ENCODE results near the gene FAHD1. TPM values are rescaled to one million over a fixed set of nuclear protein-coding genes. Genes with fewer than 3 reads are reported as not detected.

FAHD1 gene
- total and polyA plus RNA-seq, 9 of the 15 experiments (the other 6 are each of a cell fraction or from before 2014, with no cell fraction given): 2.2 to 20.9 (median 10.7) TPM

DNA sequence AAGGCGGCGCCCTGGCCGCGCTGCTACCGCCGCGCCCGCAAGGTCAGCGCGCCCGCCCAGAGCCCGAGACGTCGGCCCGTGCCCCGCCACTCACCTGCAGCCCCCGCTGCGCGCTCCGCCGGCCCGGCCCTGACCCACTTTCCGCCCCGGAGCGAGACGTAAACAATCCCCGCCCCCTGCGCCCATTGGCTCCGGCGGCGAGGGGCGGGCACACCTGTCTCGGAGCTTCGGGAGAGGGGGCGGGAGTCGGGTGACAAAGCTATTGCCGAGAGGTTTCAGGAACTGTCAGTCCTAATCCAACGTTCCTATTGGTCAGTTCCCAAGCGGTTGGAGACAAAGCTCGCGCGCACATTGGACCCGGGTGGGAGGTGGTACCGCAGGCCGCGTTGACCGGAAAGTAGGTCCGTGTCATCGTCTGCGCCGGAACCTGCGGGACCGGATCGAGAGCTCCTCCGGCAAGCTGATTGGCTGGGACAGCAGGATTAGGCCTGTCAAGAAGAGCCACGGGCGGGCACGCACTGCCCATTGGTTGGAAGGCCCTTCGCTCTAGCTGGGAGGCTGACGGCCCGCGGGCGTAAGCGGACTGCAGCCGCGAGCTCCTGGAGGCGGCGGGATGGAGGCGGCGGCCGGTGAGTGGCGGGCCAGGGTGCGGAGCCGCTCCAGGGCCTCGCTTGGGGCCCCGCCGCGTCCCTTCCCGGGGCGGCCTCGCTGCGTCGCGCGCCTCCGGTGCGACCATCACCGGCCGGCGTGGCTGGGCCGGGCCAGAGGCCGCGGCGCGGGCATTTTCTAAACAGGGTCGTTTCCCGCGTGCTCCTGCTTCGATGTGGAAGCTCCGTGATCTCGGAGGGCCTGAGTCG, 44.4 kb upstream of the FAHD1 start, which contains the start of the genes NUBP2 and SPSB3 (continued):
- 0 out of 2 replicates have a peak, but pooled peaks have one; percentile 47 for TF ChIP-seq JUND (IDR thresholded peaks at IDR 0.05; ENCODE audit: borderline replicate concordance, low read depth, low read length)
- TF ChIP-seq JUND (tag; IDR thresholded peaks at IDR 0.05; ENCODE audit: borderline replicate concordance, low read depth, low read length): no peak; the same call in 2 of the 3 replicates
- TF ChIP-seq ZNF444 (CRISPR knock-in tag; IDR thresholded peaks at IDR 0.05): no peak
- TF ChIP-seq, protein P1, sequence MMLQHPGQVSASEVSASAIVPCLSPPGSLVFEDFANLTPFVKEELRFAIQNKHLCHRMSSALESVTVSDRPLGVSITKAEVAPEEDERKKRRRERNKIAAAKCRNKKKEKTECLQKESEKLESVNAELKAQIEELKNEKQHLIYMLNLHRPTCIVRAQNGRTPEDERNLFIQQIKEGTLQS (IDR thresholded peaks at IDR 0.05): no peak
- TF ChIP-seq, protein P1 (CRISPR knock-in tag; conservative IDR thresholded peaks at IDR 0.05): no peak
- TF ChIP-seq, protein P2, sequence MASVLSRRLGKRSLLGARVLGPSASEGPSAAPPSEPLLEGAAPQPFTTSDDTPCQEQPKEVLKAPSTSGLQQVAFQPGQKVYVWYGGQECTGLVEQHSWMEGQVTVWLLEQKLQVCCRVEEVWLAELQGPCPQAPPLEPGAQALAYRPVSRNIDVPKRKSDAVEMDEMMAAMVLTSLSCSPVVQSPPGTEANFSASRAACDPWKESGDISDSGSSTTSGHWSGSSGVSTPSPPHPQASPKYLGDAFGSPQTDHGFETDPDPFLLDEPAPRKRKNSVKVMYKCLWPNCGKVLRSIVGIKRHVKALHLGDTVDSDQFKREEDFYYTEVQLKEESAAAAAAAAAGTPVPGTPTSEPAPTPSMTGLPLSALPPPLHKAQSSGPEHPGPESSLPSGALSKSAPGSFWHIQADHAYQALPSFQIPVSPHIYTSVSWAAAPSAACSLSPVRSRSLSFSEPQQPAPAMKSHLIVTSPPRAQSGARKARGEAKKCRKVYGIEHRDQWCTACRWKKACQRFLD (CRISPR knock-in tag; IDR thresholded peaks at IDR 0.05): no peak
- TF ChIP-seq, protein P3, sequence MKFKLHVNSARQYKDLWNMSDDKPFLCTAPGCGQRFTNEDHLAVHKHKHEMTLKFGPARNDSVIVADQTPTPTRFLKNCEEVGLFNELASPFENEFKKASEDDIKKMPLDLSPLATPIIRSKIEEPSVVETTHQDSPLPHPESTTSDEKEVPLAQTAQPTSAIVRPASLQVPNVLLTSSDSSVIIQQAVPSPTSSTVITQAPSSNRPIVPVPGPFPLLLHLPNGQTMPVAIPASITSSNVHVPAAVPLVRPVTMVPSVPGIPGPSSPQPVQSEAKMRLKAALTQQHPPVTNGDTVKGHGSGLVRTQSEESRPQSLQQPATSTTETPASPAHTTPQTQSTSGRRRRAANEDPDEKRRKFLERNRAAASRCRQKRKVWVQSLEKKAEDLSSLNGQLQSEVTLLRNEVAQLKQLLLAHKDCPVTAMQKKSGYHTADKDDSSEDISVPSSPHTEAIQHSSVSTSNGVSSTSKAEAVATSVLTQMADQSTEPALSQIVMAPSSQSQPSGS (CRISPR knock-in tag; IDR thresholded peaks at IDR 0.05): no peak
- TF ChIP-seq CEBPG (CRISPR knock-in tag; IDR thresholded peaks at IDR 0.05): 0 out of 2 replicates have a peak, but pooled peaks have one; percentile 9
- no peak for TF ChIP-seq CEBPG (tag; conservative IDR thresholded peaks at IDR 0.05 in 1 of 2, IDR thresholded peaks at IDR 0.05 in 1 of 2)
- TF ChIP-seq, protein P4, sequence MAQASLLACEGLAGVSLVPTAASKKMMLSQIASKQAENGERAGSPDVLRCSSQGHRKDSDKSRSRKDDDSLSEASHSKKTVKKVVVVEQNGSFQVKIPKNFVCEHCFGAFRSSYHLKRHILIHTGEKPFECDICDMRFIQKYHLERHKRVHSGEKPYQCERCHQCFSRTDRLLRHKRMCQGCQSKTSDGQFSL (CRISPR knock-in tag; IDR thresholded peaks at IDR 0.05): no peak
- TF ChIP-seq, protein P4 (tag; IDR thresholded peaks at IDR 0.05): no peak
- TF ChIP-seq, protein P5, sequence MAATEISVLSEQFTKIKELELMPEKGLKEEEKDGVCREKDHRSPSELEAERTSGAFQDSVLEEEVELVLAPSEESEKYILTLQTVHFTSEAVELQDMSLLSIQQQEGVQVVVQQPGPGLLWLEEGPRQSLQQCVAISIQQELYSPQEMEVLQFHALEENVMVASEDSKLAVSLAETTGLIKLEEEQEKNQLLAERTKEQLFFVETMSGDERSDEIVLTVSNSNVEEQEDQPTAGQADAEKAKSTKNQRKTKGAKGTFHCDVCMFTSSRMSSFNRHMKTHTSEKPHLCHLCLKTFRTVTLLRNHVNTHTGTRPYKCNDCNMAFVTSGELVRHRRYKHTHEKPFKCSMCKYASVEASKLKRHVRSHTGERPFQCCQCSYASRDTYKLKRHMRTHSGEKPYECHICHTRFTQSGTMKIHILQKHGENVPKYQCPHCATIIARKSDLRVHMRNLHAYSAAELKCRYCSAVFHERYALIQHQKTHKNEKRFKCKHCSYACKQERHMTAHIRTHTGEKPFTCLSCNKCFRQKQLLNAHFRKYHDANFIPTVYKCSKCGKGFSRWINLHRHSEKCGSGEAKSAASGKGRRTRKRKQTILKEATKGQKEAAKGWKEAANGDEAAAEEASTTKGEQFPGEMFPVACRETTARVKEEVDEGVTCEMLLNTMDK (IDR thresholded peaks at IDR 0.05; ENCODE audit: borderline replicate concordance, insufficient read depth, low read depth, low read length, poor library complexity, severe bottlenecking): no peak
- TF ChIP-seq CSDE1 (IDR thresholded peaks at IDR 0.05): no peak
- no peak for TF ChIP-seq MAFG (tag; conservative IDR thresholded peaks at IDR 0.05)
- TF ChIP-seq ZNF668 (CRISPR knock-in tag; IDR thresholded peaks at IDR 0.05): no peak
- no peak for TF ChIP-seq HMG20A (CRISPR knock-in tag; conservative IDR thresholded peaks at IDR 0.05)
- TF ChIP-seq, protein P6, sequence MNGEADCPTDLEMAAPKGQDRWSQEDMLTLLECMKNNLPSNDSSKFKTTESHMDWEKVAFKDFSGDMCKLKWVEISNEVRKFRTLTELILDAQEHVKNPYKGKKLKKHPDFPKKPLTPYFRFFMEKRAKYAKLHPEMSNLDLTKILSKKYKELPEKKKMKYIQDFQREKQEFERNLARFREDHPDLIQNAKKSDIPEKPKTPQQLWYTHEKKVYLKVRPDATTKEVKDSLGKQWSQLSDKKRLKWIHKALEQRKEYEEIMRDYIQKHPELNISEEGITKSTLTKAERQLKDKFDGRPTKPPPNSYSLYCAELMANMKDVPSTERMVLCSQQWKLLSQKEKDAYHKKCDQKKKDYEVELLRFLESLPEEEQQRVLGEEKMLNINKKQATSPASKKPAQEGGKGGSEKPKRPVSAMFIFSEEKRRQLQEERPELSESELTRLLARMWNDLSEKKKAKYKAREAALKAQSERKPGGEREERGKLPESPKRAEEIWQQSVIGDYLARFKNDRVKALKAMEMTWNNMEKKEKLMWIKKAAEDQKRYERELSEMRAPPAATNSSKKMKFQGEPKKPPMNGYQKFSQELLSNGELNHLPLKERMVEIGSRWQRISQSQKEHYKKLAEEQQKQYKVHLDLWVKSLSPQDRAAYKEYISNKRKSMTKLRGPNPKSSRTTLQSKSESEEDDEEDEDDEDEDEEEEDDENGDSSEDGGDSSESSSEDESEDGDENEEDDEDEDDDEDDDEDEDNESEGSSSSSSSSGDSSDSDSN (IDR thresholded peaks at IDR 0.05; ENCODE audit: borderline replicate concordance in 1 of 2, low read depth in 2 of 2, low read length in 2 of 2): no peak

All from K562 (cell line).